HEK293 (cell line): Measurements from ENCODE around the gene ZBTB21.

ENCODE experiments used
- CTCF ChIA-PET: fragments of 350-600 bp; formaldehyde crosslinking; extraction: SDS; loops from one replicate; lab custom pipeline; 2021; ENCODE audit warnings: antibody characterized with exemption; lab: Yijun Ruan, JAX
- POLR2A ChIA-PET: fragments of 300-600 bp; formaldehyde crosslinking; extraction: SDS; loops from one replicate; lab custom pipeline; 2020; ENCODE audit warnings: antibody characterized with exemption, inconsistent platforms; lab: Yijun Ruan, JAX
- H3K27ac ChIP-seq: fragments of 200-500 bp; sonication (Bioruptor generic); 2 replicates; pipeline ENCODE4 v1.5.1; 2014; ENCODE audit warnings: low read depth, low read length, control low read depth, inconsistent platforms; ENCODE audit errors: extremely low read depth
- H3K36me3 ChIP-seq, 2 experiments: fragments of 200-500 bp in 1 of 2; sonication (Bioruptor generic) in 1 of 2; 1 replicate in 1 of 2; 2 replicates in 1 of 2; pipeline ENCODE4 v1.5.1; 2014 to 2017; ENCODE audit warnings: inconsistent platforms in 2 of 2, low read length in 2 of 2; ENCODE audit not compliant: control insufficient read depth in 2 of 2, insufficient read depth in 1 of 2
- H3K4me1 ChIP-seq: fragments of 200-500 bp; sonication (Bioruptor generic); 2 replicates; pipeline ENCODE4 v1.5.1; 2014; ENCODE audit warnings: mild to moderate bottlenecking, low read length, inconsistent platforms; ENCODE audit not compliant: control insufficient read depth, insufficient read depth
- H3K4me3 ChIP-seq: 2 replicates; pipeline ENCODE4 v1.5.1; 2011; ENCODE audit warnings: low read depth, mild to moderate bottlenecking, control low read depth, low read length, moderate library complexity
- H3K9me3 ChIP-seq: fragments of 200-500 bp; sonication (Bioruptor generic); 2 replicates; pipeline ENCODE4 v1.5.1; 2014; ENCODE audit warnings: low read depth, low read length, inconsistent platforms; ENCODE audit not compliant: control insufficient read depth, insufficient read depth
- GLIS2 ChIP-seq: fragments of 450-650 bp; formaldehyde crosslinking; IDR thresholded peaks from 2 replicates; pipeline ENCODE4 v1.5.1; 2016; ENCODE audit warnings: missing biosample characterization, missing genetic modification characterization
- HOXC10 ChIP-seq: sonication (generic); formaldehyde crosslinking; IDR thresholded peaks from 2 replicates; pipeline ENCODE4 v1.8.1; 2023; ENCODE audit warnings: mild to moderate bottlenecking, missing genetic modification reagents
- KLF10 ChIP-seq: fragments of 450-650 bp; IDR thresholded peaks from 2 replicates; pipeline ENCODE4 v1.5.1; 2018; ENCODE audit warnings: missing biosample characterization, mild to moderate bottlenecking, missing genetic modification characterization
- OVOL3 ChIP-seq: fragments of 450-650 bp; formaldehyde crosslinking; IDR thresholded peaks from 2 replicates; pipeline ENCODE4 v1.5.1; 2016; ENCODE audit warnings: missing biosample characterization, missing genetic modification characterization
- PBX3 ChIP-seq: sonication (generic); formaldehyde crosslinking; IDR thresholded peaks from 2 replicates; pipeline ENCODE4 v1.8.1; 2022; ENCODE audit warnings: mild to moderate bottlenecking, moderate library complexity, missing genetic modification reagents
- PRDM1 ChIP-seq: fragments of 450-650 bp; formaldehyde crosslinking; IDR thresholded peaks from 2 replicates; pipeline ENCODE4; 2016; ENCODE audit warnings: missing biosample characterization, missing genetic modification characterization
- SALL2 ChIP-seq: fragments of 450-650 bp; formaldehyde crosslinking; IDR thresholded peaks from 2 replicates; pipeline ENCODE4 v1.5.0; 2017; ENCODE audit warnings: missing biosample characterization, mild to moderate bottlenecking, missing genetic modification characterization, borderline replicate concordance
- SP7 ChIP-seq: fragments of 450-650 bp; formaldehyde crosslinking; IDR thresholded peaks from 2 replicates; pipeline ENCODE4 v1.5.1; 2016; ENCODE audit warnings: missing biosample characterization, missing genetic modification characterization
- ZFP37 ChIP-seq: fragments of 450-650 bp; formaldehyde crosslinking; IDR thresholded peaks from 2 replicates; pipeline ENCODE4 v1.5.1; 2016; ENCODE audit warnings: missing biosample characterization, missing genetic modification characterization
- ZNF138 ChIP-seq: fragments of 450-650 bp; formaldehyde crosslinking; IDR thresholded peaks from 2 replicates; pipeline ENCODE4 v1.5.1; 2016; ENCODE audit warnings: missing biosample characterization, missing genetic modification characterization, borderline replicate concordance
- ZNF37A ChIP-seq: fragments of 450-650 bp; IDR thresholded peaks from 2 replicates; pipeline ENCODE4 v1.5.1; 2018; ENCODE audit warnings: missing biosample characterization, missing genetic modification characterization
- ZNF48 ChIP-seq: fragments of 450-650 bp; formaldehyde crosslinking; IDR thresholded peaks from 2 replicates; pipeline ENCODE4 v1.5.1; 2016; ENCODE audit warnings: missing biosample characterization, missing genetic modification characterization
- ZNF558 ChIP-seq: fragments of 450-650 bp; formaldehyde crosslinking; IDR thresholded peaks from 2 replicates; pipeline ENCODE4 v1.5.1; 2016; ENCODE audit warnings: missing biosample characterization, missing genetic modification characterization
- ZNF560 ChIP-seq: fragments of 450-650 bp; formaldehyde crosslinking; IDR thresholded peaks from 2 replicates; pipeline ENCODE4 v1.5.1; 2017; ENCODE audit warnings: missing biosample characterization, missing genetic modification characterization, borderline replicate concordance
- ZNF561 ChIP-seq: fragments of 450-650 bp; IDR thresholded peaks from 2 replicates; pipeline ENCODE4 v1.5.1; 2018; ENCODE audit warnings: missing biosample characterization, missing genetic modification characterization, borderline replicate concordance
- ZNF621 ChIP-seq: fragments of 450-650 bp; formaldehyde crosslinking; IDR thresholded peaks from 2 replicates; pipeline ENCODE4 v1.5.1; 2017; ENCODE audit warnings: missing biosample characterization, missing genetic modification characterization
- ZNF624 ChIP-seq: fragments of 450-650 bp; formaldehyde crosslinking; IDR thresholded peaks from 2 replicates; pipeline ENCODE4 v1.5.1; 2017; ENCODE audit warnings: missing biosample characterization, missing genetic modification characterization
- ZNF645 ChIP-seq: fragments of 450-650 bp; formaldehyde crosslinking; IDR thresholded peaks from 2 replicates; pipeline ENCODE4; 2016; ENCODE audit warnings: missing biosample characterization, missing genetic modification characterization
- ZNF792 ChIP-seq: fragments of 450-650 bp; formaldehyde crosslinking; IDR thresholded peaks from 2 replicates; pipeline ENCODE4 v1.5.1; 2016; ENCODE audit warnings: missing biosample characterization, missing genetic modification characterization
- ZSCAN4 ChIP-seq: fragments of 450-650 bp; formaldehyde crosslinking; IDR thresholded peaks from 2 replicates; pipeline ENCODE4 v1.5.1; 2017; ENCODE audit warnings: missing biosample characterization, missing genetic modification characterization
- TF ChIP-seq, protein P1 (sequence below): fragments of 450-650 bp; formaldehyde crosslinking; IDR thresholded peaks from 2 replicates; pipeline ENCODE4 v1.5.1; 2016; ENCODE audit warnings: missing biosample characterization, missing genetic modification characterization
- TF ChIP-seq, protein P2 (sequence below): fragments of 450-650 bp; formaldehyde crosslinking; IDR thresholded peaks from 2 replicates; pipeline ENCODE4 v1.5.1; 2016; ENCODE audit warnings: missing biosample characterization, missing genetic modification characterization
- TF ChIP-seq, protein P3 (sequence below): fragments of 450-650 bp; formaldehyde crosslinking; IDR thresholded peaks from 2 replicates; pipeline ENCODE4 v1.5.1; 2016; ENCODE audit warnings: missing biosample characterization, missing genetic modification characterization

ZBTB21 gene

DNA sequence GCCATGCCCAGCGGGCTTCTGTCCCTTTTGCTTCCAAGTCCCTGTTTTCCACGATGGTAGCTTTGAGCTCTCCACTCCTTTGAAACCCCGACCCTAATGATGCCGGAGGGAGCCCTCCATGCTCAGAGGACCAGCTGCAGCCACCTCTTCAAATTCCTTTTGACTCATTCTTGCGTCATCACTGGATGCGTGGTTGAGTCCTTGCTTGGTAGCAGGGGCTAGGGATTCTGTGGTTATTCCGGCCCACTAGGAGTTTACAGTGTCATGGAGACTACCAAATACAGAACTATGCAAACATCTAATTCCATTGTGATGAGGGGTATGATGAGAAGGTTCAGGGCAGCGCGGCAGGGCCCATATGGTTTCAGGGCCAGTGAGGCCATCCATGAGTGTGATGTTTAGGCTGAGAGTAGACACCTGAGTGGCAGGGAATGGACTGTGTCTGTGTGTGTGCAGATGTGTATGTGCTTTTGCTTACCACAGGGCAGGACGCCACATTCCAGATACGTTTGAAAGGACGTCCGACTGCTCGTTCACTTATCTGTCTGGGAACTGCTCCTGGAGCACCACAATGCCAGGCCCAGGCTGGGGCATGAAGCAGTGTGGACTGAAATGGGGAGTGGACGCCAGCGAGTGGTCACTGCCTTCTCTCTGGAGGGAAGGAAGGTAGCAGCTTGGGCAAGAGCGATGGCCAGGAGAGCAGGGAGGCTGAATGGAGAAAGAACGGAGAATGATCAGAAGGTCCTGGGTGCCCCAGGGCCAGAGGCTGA lies 30.4 kb upstream of the ZBTB21 start:
- H3K9me3 ChIP-seq: no peaks in the 10 kb centered on the region
- no peak overlapping the region for H3K4me3 ChIP-seq
- no peak overlapping the region for H3K27ac ChIP-seq
- ChIA-PET POLR2A (no interaction called here), CTCF (interaction anchor here (0.5 to 0.7 kb wide), 2 partner anchors 29 to 57 kb away, joined by 4 read pairs; no protein-coding TSS in a partner anchor)
- H3K36me3 ChIP-seq: no peaks in the 10 kb centered on the region
- TF ChIP-seq ZNF621: no peak
- TF ChIP-seq, protein P1, sequence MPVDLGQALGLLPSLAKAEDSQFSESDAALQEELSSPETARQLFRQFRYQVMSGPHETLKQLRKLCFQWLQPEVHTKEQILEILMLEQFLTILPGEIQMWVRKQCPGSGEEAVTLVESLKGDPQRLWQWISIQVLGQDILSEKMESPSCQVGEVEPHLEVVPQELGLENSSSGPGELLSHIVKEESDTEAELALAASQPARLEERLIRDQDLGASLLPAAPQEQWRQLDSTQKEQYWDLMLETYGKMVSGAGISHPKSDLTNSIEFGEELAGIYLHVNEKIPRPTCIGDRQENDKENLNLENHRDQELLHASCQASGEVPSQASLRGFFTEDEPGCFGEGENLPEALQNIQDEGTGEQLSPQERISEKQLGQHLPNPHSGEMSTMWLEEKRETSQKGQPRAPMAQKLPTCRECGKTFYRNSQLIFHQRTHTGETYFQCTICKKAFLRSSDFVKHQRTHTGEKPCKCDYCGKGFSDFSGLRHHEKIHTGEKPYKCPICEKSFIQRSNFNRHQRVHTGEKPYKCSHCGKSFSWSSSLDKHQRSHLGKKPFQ (tag by site-specific recombination): no peak
- TF ChIP-seq GLIS2 (tag by site-specific recombination): no peak
- TF ChIP-seq ZNF37A: no peak
- no peak for TF ChIP-seq ZNF561
- no peak for TF ChIP-seq ZFP37
- TF ChIP-seq, protein P2, sequence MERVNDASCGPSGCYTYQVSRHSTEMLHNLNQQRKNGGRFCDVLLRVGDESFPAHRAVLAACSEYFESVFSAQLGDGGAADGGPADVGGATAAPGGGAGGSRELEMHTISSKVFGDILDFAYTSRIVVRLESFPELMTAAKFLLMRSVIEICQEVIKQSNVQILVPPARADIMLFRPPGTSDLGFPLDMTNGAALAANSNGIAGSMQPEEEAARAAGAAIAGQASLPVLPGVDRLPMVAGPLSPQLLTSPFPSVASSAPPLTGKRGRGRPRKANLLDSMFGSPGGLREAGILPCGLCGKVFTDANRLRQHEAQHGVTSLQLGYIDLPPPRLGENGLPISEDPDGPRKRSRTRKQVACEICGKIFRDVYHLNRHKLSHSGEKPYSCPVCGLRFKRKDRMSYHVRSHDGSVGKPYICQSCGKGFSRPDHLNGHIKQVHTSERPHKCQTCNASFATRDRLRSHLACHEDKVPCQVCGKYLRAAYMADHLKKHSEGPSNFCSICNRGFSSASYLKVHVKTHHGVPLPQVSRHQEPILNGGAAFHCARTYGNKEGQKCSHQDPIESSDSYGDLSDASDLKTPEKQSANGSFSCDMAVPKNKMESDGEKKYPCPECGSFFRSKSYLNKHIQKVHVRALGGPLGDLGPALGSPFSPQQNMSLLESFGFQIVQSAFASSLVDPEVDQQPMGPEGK (tag by site-specific recombination): no peak
- TF ChIP-seq PBX3: no peak
- no peak for TF ChIP-seq ZNF558 (tag by site-specific recombination)
- no peak for TF ChIP-seq PRDM1 (tag by site-specific recombination)
- no peak for TF ChIP-seq ZSCAN4 (tag by site-specific recombination)
- no peaks in the 10 kb centered on the region for H3K4me1 ChIP-seq

GRCh38 chr21:42039911-42040351 lies 29.8 kb upstream of the ZBTB21 start:
- no peak for TF ChIP-seq KLF10 (tag by site-specific recombination)
- H3K27ac ChIP-seq: no peak overlapping the region
- H3K36me3 ChIP-seq: no peaks in the 10 kb centered on the region
- no peak overlapping the region for H3K4me3 ChIP-seq
- H3K9me3 ChIP-seq: no peaks in the 10 kb centered on the region
- H3K4me1 ChIP-seq: no peaks in the 10 kb centered on the region
- ChIA-PET CTCF (interaction anchor here (0.6 to 0.7 kb wide), 2 partner anchors 28 to 369 kb away, joined by 3 to 4 read pairs; no protein-coding TSS in a partner anchor), POLR2A (no interaction called here)

GRCh38 chr21:42039470-42039901 lies 29.3 kb upstream of the ZBTB21 start:
- Histone ChIP-seq H3K36me3 (no peaks in the 10 kb centered on the region), H3K27ac (no peak overlapping the region), H3K9me3 (no peaks in the 10 kb centered on the region), H3K4me3 (no peak overlapping the region), H3K4me1 (no peaks in the 10 kb centered on the region)
- CTCF ChIA-PET: interaction anchor here (0.6 kb wide), 1 partner anchor 369 kb away, joined by 3 read pairs; no protein-coding TSS in a partner anchor
- POLR2A ChIA-PET: no interaction called here
- TF ChIP-seq ZNF560: no peak
- TF ChIP-seq ZNF138: no peak
- TF ChIP-seq OVOL3 (tag by site-specific recombination): no peak
- TF ChIP-seq, protein P3, sequence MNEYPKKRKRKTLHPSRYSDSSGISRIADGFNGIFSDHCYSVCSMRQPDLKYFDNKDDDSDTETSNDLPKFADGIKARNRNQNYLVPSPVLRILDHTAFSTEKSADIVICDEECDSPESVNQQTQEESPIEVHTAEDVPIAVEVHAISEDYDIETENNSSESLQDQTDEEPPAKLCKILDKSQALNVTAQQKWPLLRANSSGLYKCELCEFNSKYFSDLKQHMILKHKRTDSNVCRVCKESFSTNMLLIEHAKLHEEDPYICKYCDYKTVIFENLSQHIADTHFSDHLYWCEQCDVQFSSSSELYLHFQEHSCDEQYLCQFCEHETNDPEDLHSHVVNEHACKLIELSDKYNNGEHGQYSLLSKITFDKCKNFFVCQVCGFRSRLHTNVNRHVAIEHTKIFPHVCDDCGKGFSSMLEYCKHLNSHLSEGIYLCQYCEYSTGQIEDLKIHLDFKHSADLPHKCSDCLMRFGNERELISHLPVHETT (tag by site-specific recombination): no peak
- TF ChIP-seq SP7 (tag by site-specific recombination): no peak
- TF ChIP-seq SALL2: no peak
- no peak for TF ChIP-seq ZNF48 (tag by site-specific recombination)
- TF ChIP-seq GLIS2 (tag by site-specific recombination): no peak
- no peak for TF ChIP-seq ZNF624 (tag by site-specific recombination)
- TF ChIP-seq ZNF645 (tag by site-specific recombination): no peak
- no peak for TF ChIP-seq HOXC10 (CRISPR knock-in tag)
- no peak for TF ChIP-seq ZNF792 (tag by site-specific recombination)
